CD14-positive monocyte (primary cell): ENCODE data around the gene ERCC6L2. TPM values are rescaled to one million over a fixed set of nuclear protein-coding genes. Genes with fewer than 3 reads are reported as not detected.
A peak's percentile ranks its signal among the peaks of the same experiment; 100 is the strongest.

ENCODE experiments used
- DNase-seq, 3 donors: peaks; one replicate each; pipeline ENCODE4 v3.0.0-alpha.2; 2011 to 2022
- H2AFZ ChIP-seq: 2 replicates; pipeline ENCODE4 v1.6.0; 2012; ENCODE audit warnings: mild to moderate bottlenecking, low read depth, low read length, inconsistent platforms; ENCODE audit not compliant: insufficient read depth, poor library complexity, severe bottlenecking
- H3K27ac ChIP-seq, 2 donors: 1 replicate in 1 of 2; 2 replicates in 1 of 2; pipeline ENCODE4 v1.5.1; 2012 to 2013; ENCODE audit warnings: low read length in 2 of 2, control low read depth in 1 of 2, inconsistent platforms in 1 of 2, low read depth in 1 of 2, mild to moderate bottlenecking in 1 of 2
- H3K27me3 ChIP-seq, 2 donors: one replicate each; pipeline versions ENCODE4 v1.6.0 to v1.6.1; 2011 to 2013; ENCODE audit warnings: low read length in 2 of 2; ENCODE audit not compliant: control insufficient read depth in 2 of 2, insufficient read depth in 2 of 2
- H3K36me3 ChIP-seq, 2 donors: replicated peaks in 1 of 2; 1 replicate in 1 of 2; 2 replicates in 1 of 2; pipeline versions ENCODE4 v1.5.1 to v1.6.1; 2012 to 2013; ENCODE audit warnings: low read length in 2 of 2, control low read depth in 1 of 2, inconsistent platforms in 1 of 2, mild to moderate bottlenecking in 1 of 2; ENCODE audit not compliant: insufficient read depth in 2 of 2, control insufficient read depth in 1 of 2
- H3K4me1 ChIP-seq, 2 donors: 1 replicate in 1 of 2; 2 replicates in 1 of 2; pipeline versions ENCODE4 v1.5.1 to v1.6.1; 2012 to 2013; ENCODE audit warnings: low read length in 2 of 2, control low read depth in 1 of 2, inconsistent platforms in 1 of 2, mild to moderate bottlenecking in 1 of 2, moderate library complexity in 1 of 2; ENCODE audit not compliant: insufficient read depth in 2 of 2, control insufficient read depth in 1 of 2
- H3K4me2 ChIP-seq: replicated peaks from 2 replicates; pipeline ENCODE3; 2012; ENCODE audit warnings: low read length, moderate library complexity, mild to moderate bottlenecking; ENCODE audit not compliant: poor library complexity, severe bottlenecking; ENCODE audit errors: extremely low read depth
- H3K4me3 ChIP-seq, 3 experiments: fragments of 200-600 bp in 1 of 3; sonication (generic) in 1 of 3; replicated peaks in 1 of 3; 1 replicate in 2 of 3; 2 replicates in 1 of 3; pipeline ENCODE4 v1.5.1; 2011 to 2013; ENCODE audit warnings: low read length in 3 of 3, mild to moderate bottlenecking in 3 of 3, control low read depth in 2 of 3, low read depth in 2 of 3, inconsistent platforms in 1 of 3, moderate library complexity in 1 of 3
- H3K79me2 ChIP-seq: 2 replicates; pipeline ENCODE4 v1.6.0; 2012; ENCODE audit warnings: mild to moderate bottlenecking, control low read depth, inconsistent platforms, low read length, moderate library complexity; ENCODE audit not compliant: insufficient read depth
- H3K9ac ChIP-seq: 2 replicates; pipeline ENCODE4 v1.6.0; 2017; ENCODE audit warnings: low read length, mild to moderate bottlenecking; ENCODE audit not compliant: insufficient read depth, poor library complexity, severe bottlenecking
- H3K9me3 ChIP-seq, 2 donors: replicated peaks in 1 of 2; 1 replicate in 1 of 2; 2 replicates in 1 of 2; pipeline versions ENCODE4 v1.5.1 to v1.6.1; 2012 to 2013; ENCODE audit warnings: low read length in 2 of 2, control low read depth in 1 of 2; ENCODE audit not compliant: control insufficient read depth in 1 of 2, insufficient read depth in 1 of 2
- H4K20me1 ChIP-seq: 2 replicates; pipeline ENCODE4 v1.6.0; 2012; ENCODE audit warnings: mild to moderate bottlenecking, low read length, control low read depth, moderate library complexity; ENCODE audit not compliant: insufficient read depth
- H3K27ac Mint-ChIP-seq, 7 donors: one replicate each; pipeline ENCODE4 v1.8.0; 2020; ENCODE audit warnings: mild to moderate bottlenecking in 7 of 7, mixed read lengths in 7 of 7, moderate library complexity in 6 of 7, inconsistent platforms in 2 of 7
- H3K27me3 Mint-ChIP-seq, 3 donors: one replicate each; pipeline ENCODE4 v1.8.0; 2021 to 2022; ENCODE audit warnings: low read depth in 3 of 3, mild to moderate bottlenecking in 3 of 3, mixed read lengths in 3 of 3, moderate library complexity in 3 of 3, inconsistent platforms in 1 of 3
- H3K36me3 Mint-ChIP-seq, 2 donors: one replicate each; pipeline ENCODE4 v1.8.0; 2020; ENCODE audit warnings: mixed read lengths in 2 of 2, inconsistent platforms in 1 of 2, mild to moderate bottlenecking in 1 of 2
- H3K4me1 Mint-ChIP-seq: one replicate; pipeline ENCODE4 v1.8.0; 2020; ENCODE audit warnings: mild to moderate bottlenecking, mixed read lengths
- H3K4me3 Mint-ChIP-seq, 2 donors: one replicate each; pipeline ENCODE4 v1.8.0; 2020; ENCODE audit warnings: mild to moderate bottlenecking in 2 of 2, mixed read lengths in 2 of 2, moderate library complexity in 1 of 2
- H3K9me3 Mint-ChIP-seq, 7 donors: one replicate each; pipeline ENCODE4 v1.8.0; 2020 to 2022; ENCODE audit warnings: mixed read lengths in 7 of 7, mild to moderate bottlenecking in 6 of 7, moderate library complexity in 6 of 7, inconsistent platforms in 2 of 7
- CTCF ChIP-seq: fragments of 200-600 bp; IDR thresholded peaks from one replicate; pipeline ENCODE4 v1.8.0; 2022; ENCODE audit warnings: antibody characterized with exemption, mild to moderate bottlenecking
- intact Hi-C, 2 donors: fragments of 100-400 bp; cut with micrococcal nuclease; formaldehyde crosslinking; loops; one replicate each; pipeline versions ENCODE4 v1.15.0 to v1.15.1; 2023
- polyA plus RNA-seq, 3 donors: library from polyadenylated mRNA; depleted of rRNA in 1 of 3; unstranded in 2 of 3; stranded (reverse) in 1 of 3; fragments of 300-500 nt in 2 of 3; fragments of >200 nt in 1 of 3; fragmentation: Illumina TruSeq in 2 of 3; gene quantifications; 1 replicate in 2 of 3; 2 replicates in 1 of 3; pipeline ENCODE4 v1.2.3, GENCODE V29; 2012 to 2021

ERCC6L2 gene
- polyA plus RNA-seq, 3 donors: 7.1 to 18.9 (median 7.2) TPM

GRCh38 chr9:95857896-95858295 is 17.6 kb upstream of the ERCC6L2 start:
- Histone ChIP-seq H3K4me2 (no peak overlapping the region), H3K27me3 (no peaks in the 10 kb centered on the region), H3K79me2 (no peaks in the 10 kb centered on the region), H3K27ac (no peak overlapping the region), H4K20me1 (no peaks in the 10 kb centered on the region), H2AFZ (no peak overlapping the region), H3K4me3 (no peak overlapping the region), H3K9me3 (peaks cover 0 to 14% of the 10 kb centered on the region in 2 donors), H3K4me1 (no peaks in the 10 kb centered on the region), H3K9ac (no peak overlapping the region), H3K36me3 (no peaks in the 10 kb centered on the region)
- peaks cover 0 to 2% of the 10 kb centered on the region in 2 donors for H3K36me3 Mint-ChIP-seq
- H3K4me3 Mint-ChIP-seq: no peak overlapping the region
- intact Hi-C loops: no loop called here
- TF ChIP-seq CTCF: no peak
- peaks cover 0 to 15% (median 10%) of the 10 kb centered on the region in 7 donors for H3K9me3 Mint-ChIP-seq
- peaks cover 8% of the 10 kb centered on the region for H3K4me1 Mint-ChIP-seq
- peaks cover 0 to 1% (median 0%) of the 10 kb centered on the region in 3 donors for H3K27me3 Mint-ChIP-seq
- no peak overlapping the region for H3K27ac Mint-ChIP-seq
- no peak for DNase-seq

GRCh38 chr9:95862343-95862742 is 13.1 kb upstream of the ERCC6L2 start:
- intact Hi-C loops: no loop called here
- Histone ChIP-seq H3K9ac (no peak overlapping the region), H3K4me3 (no peak overlapping the region), H4K20me1 (no peaks in the 10 kb centered on the region), H3K9me3 (peaks cover 15 to 24% of the 10 kb centered on the region in 2 donors), H3K27ac (no peak overlapping the region), H3K4me1 (no peaks in the 10 kb centered on the region), H2AFZ (no peak overlapping the region), H3K4me2 (no peak overlapping the region), H3K79me2 (no peaks in the 10 kb centered on the region), H3K36me3 (no peaks in the 10 kb centered on the region), H3K27me3 (no peaks in the 10 kb centered on the region)
- Mint-ChIP-seq H3K27ac (peak overlapping the region in 1 of 7 donors; percentile 20), H3K36me3 (peaks cover 0 to 2% of the 10 kb centered on the region in 2 donors), H3K4me1 (peaks cover 7% of the 10 kb centered on the region), H3K4me3 (no peak overlapping the region), H3K27me3 (peaks cover 1 to 3% (median 3%) of the 10 kb centered on the region in 3 donors), H3K9me3 (peaks cover 19 to 34% (median 28%) of the 10 kb centered on the region in 7 donors)
- DNase-seq: no peak
- no peak for TF ChIP-seq CTCF
